GM19099 (cell line): Measurements from ENCODE around the gene ITGA8.

Experiments
- POLR2A ChIP-seq: IDR thresholded peaks from 3 replicates; pipeline ENCODE4 v1.6.1; 2011; ENCODE audit warnings: low read depth; ENCODE audit not compliant: insufficient read length; ENCODE audit errors: extremely low read depth

The ITGA8 gene

DNA sequence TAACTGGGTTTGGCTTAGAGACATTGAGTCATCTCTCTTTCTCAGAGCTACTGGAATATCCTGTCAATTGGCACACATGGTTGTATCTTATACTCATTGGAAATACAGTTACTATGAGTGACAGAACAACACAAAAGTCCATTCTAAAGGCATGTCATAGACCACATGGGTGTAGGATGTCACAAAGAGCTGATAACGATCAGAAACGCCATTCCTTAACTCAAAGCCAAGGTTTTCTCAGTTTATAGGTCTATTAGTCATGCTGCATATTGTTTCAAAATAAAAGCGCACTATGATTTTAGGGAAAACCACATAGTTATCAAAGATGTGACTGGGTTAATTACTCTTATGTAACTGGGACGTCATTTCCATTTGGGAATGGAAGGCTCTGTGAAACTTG is 201.5 kb downstream of the ITGA8 start:
- no peak for TF ChIP-seq POLR2A

GRCh38 chr10:15516256-15517085 is 203.3 kb downstream of the ITGA8 start:
- TF ChIP-seq POLR2A = no peak

DNA sequence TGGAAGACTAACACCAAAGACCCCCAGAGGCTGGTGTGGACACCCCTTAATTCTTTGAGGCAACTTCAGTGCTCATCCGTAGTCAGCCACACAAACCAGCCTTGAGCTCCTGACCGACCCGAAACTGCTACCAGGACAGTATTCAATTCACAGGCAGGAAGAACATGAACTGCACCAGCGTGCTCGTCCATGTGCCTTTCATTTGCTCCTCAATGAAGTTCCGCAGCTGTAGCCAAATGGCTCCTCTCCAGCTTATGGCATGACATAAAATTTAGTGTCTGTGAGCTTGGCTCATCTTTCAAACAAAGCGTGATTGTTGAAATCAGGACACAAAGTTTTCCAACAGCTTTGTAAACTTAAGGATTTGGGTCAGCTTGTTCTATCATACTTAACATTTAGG is 204.5 kb downstream of the ITGA8 start:
- TF ChIP-seq POLR2A = no peak

GRCh38 chr10:15510963-15511362 is 208.8 kb downstream of the ITGA8 start:
- TF ChIP-seq POLR2A = no peak

DNA sequence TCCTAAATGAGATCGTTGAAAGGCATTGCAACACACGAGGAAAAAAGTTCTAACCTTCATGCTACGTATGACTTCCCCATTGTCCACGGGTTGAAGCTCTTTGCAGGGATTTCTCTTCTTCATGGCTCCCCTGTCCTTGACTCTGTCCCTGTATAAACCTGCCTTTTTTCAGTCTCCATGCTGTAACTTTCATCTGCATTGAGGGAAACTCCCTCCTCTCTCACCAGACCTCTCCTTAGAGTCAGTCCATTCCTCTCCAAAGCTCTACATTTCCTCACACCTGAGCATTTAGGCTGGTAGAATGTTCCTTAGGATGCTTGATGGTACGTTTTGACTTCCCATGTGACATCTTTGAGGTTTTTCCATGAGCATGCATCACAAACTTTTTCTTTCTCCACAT is 214.4 kb downstream of the ITGA8 start:
- no peak for TF ChIP-seq POLR2A

DNA sequence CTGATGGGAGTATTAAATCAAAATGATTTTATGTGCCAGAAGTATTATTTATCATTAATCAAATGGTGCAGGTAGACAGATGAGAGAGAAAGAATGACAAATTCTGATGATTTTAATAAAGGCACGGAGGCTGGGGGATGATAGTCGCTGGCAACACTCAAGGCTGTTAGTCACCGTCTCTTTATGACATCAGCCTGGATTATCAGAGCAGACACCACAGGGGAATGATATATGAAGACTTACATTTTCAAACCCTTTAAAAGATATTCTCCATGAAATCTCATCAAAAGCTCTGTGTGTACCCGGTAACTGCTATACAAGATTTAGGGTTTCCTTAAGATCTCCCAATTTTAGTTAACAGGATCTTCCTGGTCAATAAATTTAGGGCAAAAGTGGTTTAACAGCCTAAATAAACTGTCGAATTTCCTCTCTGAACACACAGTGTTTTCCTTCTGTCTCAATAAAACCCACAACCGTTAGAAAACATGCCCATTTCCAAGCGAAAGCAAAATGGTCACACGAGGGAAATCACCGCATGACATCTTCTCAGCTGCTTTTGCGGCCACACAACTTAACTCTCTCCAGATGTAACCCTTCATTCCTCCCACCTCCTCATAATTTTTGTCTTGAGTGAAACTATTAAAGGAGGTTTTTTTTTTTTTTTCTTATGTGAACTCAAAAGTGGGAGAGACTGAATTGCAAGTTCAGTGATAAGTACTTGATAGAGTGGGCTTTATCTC is 215.5 kb downstream of the ITGA8 start:
- TF ChIP-seq POLR2A = no peak

GRCh38 chr10:15494850-15495506 is 224.7 kb downstream of the ITGA8 start:
- TF ChIP-seq POLR2A = no peak

GRCh38 chr10:15491856-15492642 is 227.7 kb downstream of the ITGA8 start:
- no peak for TF ChIP-seq POLR2A

DNA sequence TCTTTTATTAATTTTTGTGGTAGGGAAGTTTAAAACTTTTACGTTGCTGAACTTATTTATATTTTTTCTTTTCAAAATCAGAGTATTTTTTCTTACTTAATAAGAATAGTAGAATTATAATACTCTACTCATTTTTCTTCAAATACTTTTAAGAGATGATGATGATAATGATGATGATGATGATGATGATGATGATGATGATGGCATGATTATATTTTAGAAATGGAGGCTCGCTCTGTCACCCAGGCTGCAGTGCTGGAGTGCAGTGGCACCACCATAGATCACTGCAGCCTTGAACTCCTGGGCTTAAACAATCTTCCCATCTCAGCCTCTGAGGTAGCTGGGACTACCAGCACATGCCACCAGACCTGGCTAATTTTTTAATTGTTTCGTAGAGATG is 230.3 kb downstream of the ITGA8 start:
- no peak for TF ChIP-seq POLR2A

GRCh38 chr10:15487376-15487775 is 232.3 kb downstream of the ITGA8 start:
- TF ChIP-seq POLR2A = no peak

- no peak for TF ChIP-seq POLR2A
Observed at GRCh38 chr10:15486404-15486803, 233.3 kb downstream of the ITGA8 start.

- TF ChIP-seq POLR2A = no peak
Observed at GRCh38 chr10:15485684-15486316, 233.9 kb downstream of the ITGA8 start.

DNA sequence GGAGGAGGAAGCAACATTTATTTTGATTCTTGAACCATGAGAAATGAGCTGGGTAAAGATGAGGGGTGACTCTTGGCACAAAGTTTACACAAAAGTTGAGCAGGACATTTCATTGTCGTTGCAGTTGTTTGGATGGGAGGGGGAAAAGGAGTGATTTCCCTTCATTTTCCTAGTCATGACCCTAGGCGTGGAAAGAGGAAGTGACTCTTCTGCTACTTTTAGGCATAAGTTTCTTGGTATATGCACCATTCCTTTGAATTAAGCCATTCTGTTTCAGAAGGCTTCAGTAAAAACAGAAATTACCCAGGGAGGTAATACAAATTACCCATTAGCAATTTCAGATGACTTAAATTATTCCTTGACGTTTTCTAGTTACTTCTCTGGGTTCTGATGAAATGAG is 234.7 kb downstream of the ITGA8 start:
- no peak for TF ChIP-seq POLR2A

- no peak for TF ChIP-seq POLR2A
Observed at GRCh38 chr10:15484128-15484527, 235.6 kb downstream of the ITGA8 start.

GRCh38 chr10:15483215-15484075 is 236.3 kb downstream of the ITGA8 start:
- no peak for TF ChIP-seq POLR2A
